Measurements from ENCODE around the gene TARBP2.

The TARBP2 gene

DNA sequence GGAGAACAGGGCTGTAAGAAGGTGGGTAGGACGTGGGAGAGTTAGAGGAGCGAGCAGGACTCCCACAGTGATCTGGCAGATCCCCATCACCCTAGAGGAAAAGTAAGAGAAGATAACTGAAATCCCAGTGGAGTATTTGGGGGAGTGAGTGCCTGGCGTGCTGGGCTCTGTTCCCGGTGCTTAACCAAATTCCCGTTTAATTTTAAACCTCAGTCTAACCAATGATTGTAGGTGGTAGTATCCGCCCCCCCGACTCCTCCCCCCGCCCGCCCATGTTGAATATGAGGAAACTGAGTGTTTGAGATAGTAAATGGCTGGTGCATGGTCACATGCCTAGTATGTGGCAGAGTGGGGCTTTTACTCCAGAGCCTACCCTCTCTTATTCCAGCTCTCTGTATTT lies 1.2 kb downstream of the TARBP2 start:
- peaks cover 2% of the 10 kb centered on the region for H3K79me2 ChIP-seq
- H3K4me3 ChIP-seq (ENCODE audit: low read depth, low read length), result no peak overlapping the region
- peak overlapping the region; percentile 99 for H3K27ac ChIP-seq

DNA sequence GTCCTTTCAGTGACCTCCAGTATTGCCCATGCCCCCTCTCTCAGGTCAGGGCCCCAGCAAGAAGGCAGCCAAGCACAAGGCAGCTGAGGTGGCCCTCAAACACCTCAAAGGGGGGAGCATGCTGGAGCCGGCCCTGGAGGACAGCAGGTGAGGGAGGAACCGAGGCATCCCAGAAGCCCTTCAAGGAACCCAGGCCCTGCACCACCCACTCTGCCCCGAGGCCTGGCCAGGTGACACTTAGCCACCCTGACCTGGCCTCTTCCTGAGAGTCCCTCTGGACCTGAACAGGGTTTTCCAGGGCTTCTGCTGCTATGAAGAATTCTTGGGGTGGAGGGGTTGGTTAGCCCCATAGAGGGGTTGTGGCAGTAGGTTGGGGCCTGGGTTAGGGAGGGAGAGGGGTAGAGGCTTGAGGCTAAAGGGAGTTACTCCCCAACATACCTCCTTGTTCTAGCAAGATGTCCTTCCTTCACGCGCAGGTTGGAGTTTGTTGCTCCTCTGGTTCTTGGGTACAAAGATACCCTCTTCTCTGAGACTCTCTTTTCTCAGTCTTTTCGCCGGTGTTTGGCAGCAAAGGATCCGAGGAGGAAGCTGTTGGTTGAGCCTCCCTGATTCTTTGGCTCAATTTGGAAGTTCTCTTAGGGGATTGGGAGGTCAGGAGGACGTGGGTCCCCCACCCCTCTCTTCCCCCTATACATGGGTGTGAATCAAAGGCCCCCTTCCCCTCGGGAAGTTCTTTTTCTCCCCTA lies 2.1 kb downstream of the TARBP2 start:
- H3K27ac ChIP-seq, result peak overlapping the region; percentile 29

More for the DNA sequence above, 1.2 kb downstream of the TARBP2 start:
- TF ChIP-seq, protein P1, sequence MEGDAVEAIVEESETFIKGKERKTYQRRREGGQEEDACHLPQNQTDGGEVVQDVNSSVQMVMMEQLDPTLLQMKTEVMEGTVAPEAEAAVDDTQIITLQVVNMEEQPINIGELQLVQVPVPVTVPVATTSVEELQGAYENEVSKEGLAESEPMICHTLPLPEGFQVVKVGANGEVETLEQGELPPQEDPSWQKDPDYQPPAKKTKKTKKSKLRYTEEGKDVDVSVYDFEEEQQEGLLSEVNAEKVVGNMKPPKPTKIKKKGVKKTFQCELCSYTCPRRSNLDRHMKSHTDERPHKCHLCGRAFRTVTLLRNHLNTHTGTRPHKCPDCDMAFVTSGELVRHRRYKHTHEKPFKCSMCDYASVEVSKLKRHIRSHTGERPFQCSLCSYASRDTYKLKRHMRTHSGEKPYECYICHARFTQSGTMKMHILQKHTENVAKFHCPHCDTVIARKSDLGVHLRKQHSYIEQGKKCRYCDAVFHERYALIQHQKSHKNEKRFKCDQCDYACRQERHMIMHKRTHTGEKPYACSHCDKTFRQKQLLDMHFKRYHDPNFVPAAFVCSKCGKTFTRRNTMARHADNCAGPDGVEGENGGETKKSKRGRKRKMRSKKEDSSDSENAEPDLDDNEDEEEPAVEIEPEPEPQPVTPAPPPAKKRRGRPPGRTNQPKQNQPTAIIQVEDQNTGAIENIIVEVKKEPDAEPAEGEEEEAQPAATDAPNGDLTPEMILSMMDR (IDR thresholded peaks at IDR 0.05), result no peak
- Histone ChIP-seq H3K27me3 (ENCODE audit: control insufficient read depth, insufficient read depth, low read length) (no peaks in the 10 kb centered on the region), H3K9ac (no peak overlapping the region), H3K4me2 (ENCODE audit: low read length) (peak overlapping the region; percentile 86), H3K36me3 (ENCODE audit: control insufficient read depth, insufficient read depth, low read length) (no peaks in the 10 kb centered on the region), H3K9me3 (ENCODE audit: control insufficient read depth, low read length) (no peaks in the 10 kb centered on the region), H2AFZ (no peak overlapping the region), H3K4me1 (peaks cover 11% of the 10 kb centered on the region)

GRCh38 chr12:53504004-53504920 lies 3.2 kb downstream of the TARBP2 start:
- Histone ChIP-seq H3K4me2 (ENCODE audit: low read length) (no peak overlapping the region), H3K9ac (no peak overlapping the region), H3K9me3 (ENCODE audit: control insufficient read depth, low read length) (no peaks in the 10 kb centered on the region), H2AFZ (no peak overlapping the region), H3K4me3 (ENCODE audit: low read depth, low read length) (no peak overlapping the region), H3K27me3 (ENCODE audit: control insufficient read depth, insufficient read depth, low read length) (no peaks in the 10 kb centered on the region), H3K36me3 (ENCODE audit: control insufficient read depth, insufficient read depth, low read length) (no peaks in the 10 kb centered on the region), H3K4me1 (peaks cover 11% of the 10 kb centered on the region), H3K79me2 (peaks cover 2% of the 10 kb centered on the region), H3K27ac (no peak overlapping the region)
- TF ChIP-seq, protein P1 (IDR thresholded peaks at IDR 0.05), result no peak

More for the DNA sequence above, 2.1 kb downstream of the TARBP2 start:
- TF ChIP-seq, protein P1 (IDR thresholded peaks at IDR 0.05), result no peak
- Histone ChIP-seq H3K4me1 (peaks cover 11% of the 10 kb centered on the region), H3K79me2 (peaks cover 2% of the 10 kb centered on the region), H3K9ac (no peak overlapping the region), H3K9me3 (ENCODE audit: control insufficient read depth, low read length) (no peaks in the 10 kb centered on the region), H3K4me2 (ENCODE audit: low read length) (no peak overlapping the region), H3K27me3 (ENCODE audit: control insufficient read depth, insufficient read depth, low read length) (no peaks in the 10 kb centered on the region), H3K36me3 (ENCODE audit: control insufficient read depth, insufficient read depth, low read length) (no peaks in the 10 kb centered on the region), H3K4me3 (ENCODE audit: low read depth, low read length) (no peak overlapping the region), H2AFZ (no peak overlapping the region)

GRCh38 chr12:53505086-53505485 lies 4.0 kb downstream of the TARBP2 start:
- no peak overlapping the region for H3K27ac ChIP-seq
- no peak overlapping the region for H3K4me3 ChIP-seq (ENCODE audit: low read depth, low read length)
- H3K4me1 ChIP-seq, result peaks cover 11% of the 10 kb centered on the region
- peaks cover 2% of the 10 kb centered on the region for H3K79me2 ChIP-seq
- TF ChIP-seq, protein P1 (IDR thresholded peaks at IDR 0.05), result no peak
- H3K36me3 ChIP-seq (ENCODE audit: control insufficient read depth, insufficient read depth, low read length), result no peaks in the 10 kb centered on the region
- no peaks in the 10 kb centered on the region for H3K27me3 ChIP-seq (ENCODE audit: control insufficient read depth, insufficient read depth, low read length)
- no peak overlapping the region for H3K9ac ChIP-seq
- H3K9me3 ChIP-seq (ENCODE audit: control insufficient read depth, low read length), result no peaks in the 10 kb centered on the region
- no peak overlapping the region for H3K4me2 ChIP-seq (ENCODE audit: low read length)
- no peak overlapping the region for H2AFZ ChIP-seq
